Neural cell (in vitro differentiated cells): ENCODE results near the gene SNRPD3.

Experiments used
- CTCF ChIP-seq: fragments of 450-650 bp; IDR thresholded peaks from 2 replicates; pipeline ENCODE4 v1.5.1; 2014; ENCODE audit warnings: antibody characterized with exemption, mild to moderate bottlenecking, moderate library complexity; ENCODE audit not compliant: poor library complexity, severe bottlenecking
- EP300 ChIP-seq: fragments of 450-650 bp; conservative IDR thresholded peaks from 2 replicates; pipeline ENCODE4 v1.6.1; 2014; ENCODE audit warnings: antibody characterized with exemption, mild to moderate bottlenecking, moderate library complexity; ENCODE audit not compliant: poor library complexity, severe bottlenecking
- EZH2 ChIP-seq: fragments of 200-600, 300-800 bp; shearing (Covaris generic), sonication (generic); IDR thresholded peaks from 2 replicates; pipeline ENCODE4 v1.6.1; 2014; ENCODE audit warnings: antibody characterized with exemption, low read length, borderline replicate concordance, mild to moderate bottlenecking; ENCODE audit not compliant: insufficient read depth, poor library complexity, severe bottlenecking
- MXI1 ChIP-seq: fragments of 450-650 bp; conservative IDR thresholded peaks from 2 replicates; pipeline ENCODE4 v1.6.1; 2014; ENCODE audit warnings: antibody characterized with exemption, mild to moderate bottlenecking; ENCODE audit not compliant: poor library complexity, severe bottlenecking
- POLR2AphosphoS5 ChIP-seq: IDR thresholded peaks from 2 replicates; pipeline ENCODE4 v1.6.1; 2012
- REST ChIP-seq: IDR thresholded peaks from 2 replicates; pipeline ENCODE4 v1.6.1; 2012; ENCODE audit warnings: borderline replicate concordance
- SMC3 ChIP-seq: fragments of 450-650 bp; conservative IDR thresholded peaks from 2 replicates; pipeline ENCODE4 v1.6.1; 2014; ENCODE audit warnings: antibody characterized with exemption, mild to moderate bottlenecking, moderate library complexity; ENCODE audit not compliant: poor library complexity
- TAF1 ChIP-seq: IDR thresholded peaks from 2 replicates; pipeline ENCODE4 v1.6.1; 2012; ENCODE audit warnings: low read depth

GRCh38 chr22:24599514-24599913 lies 43.7 kb downstream of the SNRPD3 start:
- no peak for TF ChIP-seq CTCF
- no peak for TF ChIP-seq POLR2AphosphoS5
- no peak for TF ChIP-seq REST
- no peak for TF ChIP-seq TAF1
- TF ChIP-seq EP300 = no peak
- TF ChIP-seq MXI1 = no peak
- no peak for TF ChIP-seq EZH2
- TF ChIP-seq SMC3 = no peak
